NCI-H1436 treated with DMSO at 0.1 percent for 48 hours (cell line): ENCODE measurements around the gene RCAN2.

ENCODE experiments used
- DNase-seq: peaks from one replicate; lab custom pipeline; 2025; lab: John Stamatoyannopoulos, UW

The RCAN2 gene

GRCh38 chr6:46491201-46491627 is at the start of gene RCAN2:
TSS of gene RCAN2 (minus strand) at chr6:46491449.
- no peak for DNase-seq

DNA sequence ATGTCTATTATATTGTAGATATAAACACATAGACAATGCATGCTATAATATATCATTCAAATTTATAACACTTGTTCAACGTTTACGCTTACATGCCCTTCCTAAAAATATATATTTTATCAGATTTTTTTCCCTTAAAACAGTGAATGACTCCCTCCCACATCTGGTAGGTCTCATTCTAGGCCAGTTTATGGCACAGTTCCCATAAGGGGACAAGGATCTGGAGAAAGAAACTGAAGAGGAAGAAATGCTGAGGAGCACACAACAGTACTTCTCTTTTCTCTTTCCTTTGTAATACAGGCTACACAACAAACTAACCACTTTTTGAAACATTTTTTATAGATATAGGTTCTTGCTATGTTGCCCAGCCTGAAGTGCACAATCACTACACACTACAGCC is 48.6 kb upstream of the RCAN2 start:
- no peak for DNase-seq

- no peak for DNase-seq
Observed at GRCh38 chr6:46538800-46539480, 47.7 kb upstream of the RCAN2 start.

DNA sequence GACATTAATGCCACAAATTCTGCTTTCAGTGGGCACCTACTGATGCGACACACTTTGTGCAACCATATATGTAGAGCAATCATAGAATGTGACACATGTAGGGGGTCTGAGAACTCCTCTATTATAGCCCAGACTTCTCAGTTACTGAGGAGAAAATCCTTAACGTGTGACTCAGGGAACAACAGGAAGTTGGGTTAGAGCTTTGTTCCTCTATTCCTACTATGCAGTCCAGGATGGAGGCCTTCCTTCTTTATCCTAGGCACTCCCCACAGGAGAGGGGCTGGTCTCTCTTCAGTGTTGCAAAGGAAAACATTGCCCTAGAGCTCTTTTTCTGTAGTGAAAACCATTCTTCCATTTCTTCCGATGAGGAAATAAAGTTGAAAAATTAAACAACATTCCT is 39.6 kb upstream of the RCAN2 start:
- no peak for DNase-seq

- DNase-seq, result no peak
Observed at GRCh38 chr6:46528961-46529750, 37.9 kb upstream of the RCAN2 start.

DNA sequence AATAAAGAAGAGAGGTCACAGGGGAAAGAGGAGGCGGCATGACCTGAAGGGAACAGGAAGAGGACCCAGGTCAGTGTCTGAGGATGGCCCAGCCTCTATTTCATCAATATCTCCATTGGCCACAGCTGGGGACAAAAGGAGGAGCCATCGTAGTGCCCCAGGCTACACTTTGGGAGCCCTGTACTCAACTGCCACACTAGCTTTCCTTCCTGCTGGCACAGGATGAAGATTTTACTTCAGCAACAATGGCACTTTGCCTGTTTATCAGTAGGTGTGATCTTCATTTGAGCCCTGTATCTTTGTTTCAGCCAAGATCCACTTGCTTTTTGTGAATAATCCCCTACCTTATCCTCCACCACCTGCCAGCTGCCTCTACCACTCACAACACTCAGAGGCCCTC is 35.4 kb upstream of the RCAN2 start:
- no peak for DNase-seq

DNA sequence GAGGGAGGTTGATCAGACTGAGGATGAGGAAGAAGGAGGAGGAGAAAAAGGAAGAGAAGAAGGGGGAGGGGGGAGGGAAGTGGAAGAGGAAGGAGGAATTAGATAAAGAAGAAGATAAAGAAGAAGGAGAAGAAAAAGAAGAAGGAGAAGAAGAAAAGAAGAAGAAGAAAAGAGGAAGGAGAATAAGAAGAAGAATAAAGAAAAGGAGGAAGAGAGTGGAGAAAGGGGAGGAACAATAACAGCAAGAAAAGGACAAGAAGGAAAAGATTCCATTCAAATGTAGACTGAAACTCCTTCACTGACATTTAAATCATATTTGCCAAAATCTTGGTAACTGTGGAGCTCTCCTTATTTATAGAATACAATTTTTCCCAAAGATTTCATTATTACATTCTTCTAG is 34.3 kb upstream of the RCAN2 start:
- no peak for DNase-seq

- DNase-seq, result no peak
Observed at GRCh38 chr6:46521464-46521971, 30.3 kb upstream of the RCAN2 start.

DNA sequence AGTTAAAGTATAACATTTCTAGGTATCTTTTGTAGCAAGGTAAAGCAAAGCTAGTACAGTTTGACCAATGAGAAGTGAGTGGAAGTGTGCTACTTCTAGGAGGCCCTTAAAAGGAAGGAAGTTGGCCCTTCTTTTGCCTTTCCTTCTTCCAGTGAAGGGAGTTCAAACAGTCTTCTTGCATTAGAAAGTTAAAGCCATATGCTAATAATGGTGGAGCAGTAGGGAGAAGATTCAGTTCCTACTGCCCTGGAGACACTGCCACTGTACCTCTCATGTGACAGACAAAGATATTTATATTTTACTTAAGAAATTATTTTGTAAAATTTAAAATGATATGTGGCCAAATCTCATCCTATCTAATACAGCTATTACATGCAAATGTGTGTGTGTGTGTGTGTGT is 26.0 kb upstream of the RCAN2 start:
- no peak for DNase-seq

DNA sequence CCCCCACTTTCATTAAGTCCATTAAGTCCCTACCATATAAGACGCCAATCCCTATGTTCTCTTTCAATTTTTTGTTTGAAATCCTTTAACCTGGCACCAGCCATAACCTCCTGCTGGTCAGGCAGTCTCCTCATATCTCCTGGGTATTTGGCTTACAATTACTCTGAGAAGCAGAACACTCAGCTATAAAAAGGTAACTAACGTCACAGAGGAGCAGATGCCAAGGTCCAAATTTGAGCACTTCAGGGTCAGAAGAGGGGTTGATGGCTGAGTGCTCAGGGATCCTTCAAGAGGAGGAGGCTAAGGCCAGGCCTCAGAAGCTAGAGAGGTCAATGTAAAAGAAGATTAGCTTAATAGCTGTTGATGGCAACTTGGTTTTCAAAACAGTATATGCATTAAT is 22.3 kb upstream of the RCAN2 start:
- no peak for DNase-seq

DNA sequence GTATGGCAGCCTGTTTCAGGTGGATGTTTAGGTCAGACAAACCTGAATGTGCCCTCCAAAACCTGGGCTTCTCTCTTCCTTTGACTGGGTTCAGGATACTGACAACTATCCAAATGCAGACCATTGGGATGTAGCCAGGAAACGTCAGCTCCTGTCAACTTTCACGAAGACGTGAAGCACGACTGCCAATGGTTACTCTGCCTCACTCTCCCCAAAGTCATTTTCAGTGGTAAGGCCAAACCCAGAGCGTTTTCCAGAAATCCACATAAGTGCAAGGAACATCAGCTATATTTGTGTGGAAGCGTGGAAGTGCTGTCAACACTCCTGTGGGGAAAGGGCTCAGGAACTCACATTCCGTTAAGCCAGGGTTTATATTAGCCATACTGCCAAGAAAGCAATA is 20.1 kb upstream of the RCAN2 start:
- no peak for DNase-seq

DNA sequence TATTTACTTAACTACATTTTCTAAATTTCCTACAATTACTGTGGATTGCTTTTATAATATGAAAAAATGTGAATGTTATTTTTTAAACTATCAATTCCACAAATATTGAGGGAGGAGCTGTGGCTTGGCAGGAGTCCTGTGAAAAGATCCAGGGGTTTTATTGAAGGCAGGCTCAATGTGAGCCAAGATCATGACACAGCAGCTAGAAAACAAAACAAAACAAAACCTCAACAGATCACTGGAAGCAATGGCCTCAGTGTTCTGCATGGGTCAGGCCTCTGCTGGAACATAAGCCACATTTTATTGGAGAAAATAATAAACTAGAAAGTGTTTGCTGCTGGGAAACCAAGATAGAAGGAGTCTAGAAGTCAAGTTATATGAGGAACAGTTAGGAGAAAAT is 19.4 kb upstream of the RCAN2 start:
- no peak for DNase-seq

DNA sequence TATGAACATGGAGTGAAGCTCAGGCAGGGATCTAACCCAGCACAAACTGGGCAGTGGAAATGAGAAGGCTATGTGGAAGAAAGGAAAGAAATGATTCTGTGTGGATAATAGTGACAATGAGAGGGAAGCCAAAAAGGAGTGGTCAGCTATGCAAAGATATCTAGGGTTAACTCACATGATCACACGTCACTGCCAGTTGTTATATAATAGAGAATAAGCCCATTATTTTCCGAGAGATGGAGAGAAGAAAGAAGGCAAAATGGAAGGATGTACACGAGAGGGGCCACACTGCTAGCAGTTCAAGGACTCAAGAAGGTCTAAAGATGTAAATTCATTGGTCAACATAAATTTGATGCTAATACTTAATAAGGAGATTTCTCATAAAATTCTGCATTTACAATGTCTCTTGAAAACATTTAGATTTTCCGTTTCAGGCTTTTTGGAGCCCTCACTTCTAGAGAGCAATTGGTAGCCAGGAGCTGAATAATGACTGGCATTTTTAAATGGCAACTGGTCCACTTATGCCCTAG is 18.8 kb upstream of the RCAN2 start:
- DNase-seq, result no peak

GRCh38 chr6:46509063-46509462 is 17.8 kb upstream of the RCAN2 start:
- no peak for DNase-seq

DNA sequence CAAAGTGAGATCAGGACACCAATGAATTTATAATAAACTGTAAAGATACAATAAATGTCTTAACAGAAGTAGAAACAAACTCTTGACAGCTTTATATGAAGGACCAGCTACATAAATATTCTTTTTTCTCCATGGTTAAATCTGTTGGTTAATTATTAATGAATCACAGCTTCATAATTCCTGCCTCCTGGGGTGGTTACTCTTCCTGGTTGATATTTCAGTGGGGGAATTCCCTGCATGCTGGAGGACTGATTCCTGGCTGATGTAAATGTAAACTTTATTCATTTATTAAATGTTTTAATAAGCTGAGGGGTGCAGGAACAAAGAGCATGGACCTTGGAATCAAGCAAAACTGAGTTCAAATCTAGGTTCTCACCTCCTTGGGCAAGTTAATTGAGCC is 16.2 kb upstream of the RCAN2 start:
- no peak for DNase-seq

DNA sequence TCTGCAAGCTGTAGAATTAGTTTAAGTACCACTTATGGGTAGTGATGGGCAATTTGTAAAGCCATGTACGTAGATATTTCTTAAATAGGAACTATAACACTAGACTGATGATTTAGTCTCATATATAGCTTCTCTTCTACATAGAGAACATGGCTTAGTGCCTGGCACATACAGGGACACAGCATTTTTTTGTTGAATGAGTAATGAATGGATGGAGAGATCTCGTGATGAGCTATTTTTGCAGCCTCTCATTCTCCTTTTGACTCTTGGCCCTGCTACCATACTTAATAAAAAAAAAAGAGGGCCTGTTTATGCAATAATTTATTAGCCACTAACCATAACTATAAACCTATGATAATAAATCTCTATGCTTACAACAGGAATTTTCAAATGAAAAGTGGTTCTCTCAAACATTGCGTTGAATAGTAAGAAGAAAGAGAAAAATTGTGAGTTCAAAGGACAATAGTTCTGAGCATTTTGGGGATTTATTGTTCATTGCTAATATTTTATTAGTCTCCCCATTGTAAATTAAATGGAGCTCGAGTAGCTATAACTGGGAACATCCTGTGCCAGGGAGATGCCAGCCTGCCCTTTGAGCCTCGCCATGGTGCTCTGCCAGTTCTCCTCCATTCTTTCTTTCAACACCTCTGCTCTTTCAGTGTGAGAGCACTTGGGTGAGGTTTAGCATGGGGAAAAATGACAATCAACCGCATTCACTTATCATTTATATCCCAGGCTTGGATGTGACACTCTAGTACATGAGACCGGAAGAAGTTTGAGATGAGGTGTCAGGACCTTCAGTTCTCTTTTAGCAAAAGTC is 14.7 kb upstream of the RCAN2 start:
- DNase-seq, result no peak

- no peak for DNase-seq
Observed at GRCh38 chr6:46504242-46504641, 13.0 kb upstream of the RCAN2 start.

DNA sequence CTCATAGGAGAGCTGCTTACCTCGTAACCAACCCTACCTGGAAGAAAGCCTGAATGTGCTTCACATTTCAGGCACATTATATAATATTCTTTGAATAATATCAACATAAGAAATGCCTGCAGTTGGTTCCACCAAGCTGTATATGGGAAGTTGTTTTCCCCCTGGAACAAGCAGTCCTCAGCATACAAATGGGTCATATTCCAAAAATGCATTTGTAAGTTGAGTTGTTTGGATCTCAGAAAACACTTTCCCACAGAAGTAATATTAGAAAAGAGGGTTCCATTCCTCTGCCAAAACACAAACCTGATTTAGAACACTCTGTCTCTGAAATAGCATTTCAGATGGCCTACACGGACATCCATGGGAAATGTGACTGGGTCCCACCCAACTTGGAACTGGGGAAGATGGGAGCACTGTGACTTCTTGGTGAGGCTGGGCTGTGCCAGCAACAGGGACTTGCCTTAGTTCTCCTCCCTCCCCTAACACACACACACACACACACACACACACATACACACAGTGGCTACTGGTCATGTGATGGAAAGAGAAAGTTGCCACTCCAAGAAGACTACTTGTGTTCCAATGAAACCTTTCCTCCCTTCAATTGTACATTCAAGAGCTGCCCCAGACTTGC is 11.4 kb upstream of the RCAN2 start:
- no peak for DNase-seq

- DNase-seq, result no peak
Observed at GRCh38 chr6:46501136-46502089, 10.2 kb upstream of the RCAN2 start.

DNA sequence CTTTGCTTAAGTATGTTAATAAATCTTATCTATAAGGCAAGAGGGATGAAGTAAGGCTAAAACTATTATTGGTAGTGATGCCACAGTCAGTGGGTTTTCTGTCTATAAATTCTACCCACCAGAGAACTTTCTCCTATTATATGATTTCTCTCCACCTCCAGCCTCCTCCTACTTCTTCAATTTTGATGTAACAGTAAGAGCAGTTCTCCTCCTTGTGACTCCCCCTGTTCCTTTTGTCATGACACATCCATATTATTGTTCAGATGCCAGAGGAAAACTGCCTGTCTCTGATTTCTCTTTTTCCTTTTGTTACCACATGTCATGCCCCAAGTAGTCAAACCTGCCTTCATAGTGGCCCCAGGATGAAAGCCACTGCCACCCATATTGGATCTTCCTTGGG is 9.1 kb upstream of the RCAN2 start:
- DNase-seq, result no peak
